Measurements from ENCODE around the gene FKBP1C. TPM values are rescaled to one million over a fixed set of nuclear protein-coding genes. Genes with fewer than 3 reads are reported as not detected.
"Not testable (repeated sequence)": the region's sequence is repeated elsewhere in the genome, so short reads cannot be mapped to it uniquely, and the experiment has no call there.

Gene FKBP1C
- total and polyA plus RNA-seq, 8 donors, result 0.58 to 3.4 (median 2.0) TPM

- no peak overlapping the region for H3K4me3 ChIP-seq
- DNase-seq (no peak), ATAC-seq (no peak)
- no peaks in the 10 kb centered on the region for H3K36me3 ChIP-seq
- H3K27ac ChIP-seq, result no peak overlapping the region
- intact Hi-C loops (cut with DNase I), result no loop called here
- H3K9me3 ChIP-seq, result peaks cover 0 to 26% of the 10 kb centered on the region in 2 donors
- H3K4me1 ChIP-seq, result no peaks in the 10 kb centered on the region
- no peaks in the 10 kb centered on the region for H3K27me3 ChIP-seq
- no peak for TF ChIP-seq CTCF (IDR thresholded peaks at IDR 0.05)
These were observed 3.5 kb downstream of the FKBP1C start for GRCh38 chr6:63214816-63215215.

DNA sequence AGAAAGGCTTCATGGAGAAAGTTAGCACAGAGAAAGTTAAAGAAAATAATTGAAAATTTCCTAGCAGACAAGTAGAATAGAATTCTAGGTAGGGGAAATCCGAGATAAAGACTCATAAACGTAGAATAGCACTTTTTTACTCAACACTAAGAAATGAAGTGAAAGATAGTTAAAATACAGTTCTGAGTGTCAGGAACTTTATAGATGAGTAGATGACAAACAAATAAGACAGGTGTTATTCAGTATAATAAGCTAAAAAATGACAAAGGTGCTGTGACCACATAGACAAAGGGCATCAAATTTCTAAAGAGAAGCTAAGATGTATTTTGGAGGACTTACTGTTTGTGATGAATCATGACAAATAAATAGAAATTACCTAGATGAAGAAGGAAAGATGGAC, 12.9 kb downstream of the FKBP1C start:
- H3K27ac ChIP-seq, result no peak overlapping the region
- peaks cover 0 to 5% of the 10 kb centered on the region in 2 donors for H3K9me3 ChIP-seq
- H3K27me3 ChIP-seq, result no peaks in the 10 kb centered on the region
- ATAC-seq (no peak), DNase-seq (no peak)
- intact Hi-C loops (cut with DNase I), result no loop called here
- no peaks in the 10 kb centered on the region for H3K4me1 ChIP-seq
- no peak for TF ChIP-seq CTCF (IDR thresholded peaks at IDR 0.05)
- no peak overlapping the region for H3K4me3 ChIP-seq
- no peaks in the 10 kb centered on the region for H3K36me3 ChIP-seq

DNA sequence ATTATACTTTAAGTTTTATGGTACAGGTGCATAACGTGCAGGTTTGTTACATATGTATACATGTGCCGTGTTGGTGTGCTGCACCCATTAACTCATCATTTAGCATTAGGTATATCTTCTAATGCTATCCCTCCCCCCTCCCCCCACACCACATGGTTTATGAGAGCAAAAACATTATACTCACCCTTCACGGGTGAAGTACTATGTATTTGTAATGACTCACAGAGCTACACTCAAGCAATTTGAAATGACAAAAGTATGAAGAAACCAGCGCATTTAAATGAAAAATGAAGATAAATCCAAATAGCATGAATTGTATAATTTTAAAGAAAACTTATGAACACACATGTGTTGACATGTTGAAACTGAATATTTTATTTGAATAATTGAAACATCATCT, 14.7 kb downstream of the FKBP1C start:
- H3K27me3 ChIP-seq; H3K4me3 ChIP-seq; H3K36me3 ChIP-seq; intact Hi-C loops (cut with DNase I); DNase-seq; ATAC-seq; H3K27ac ChIP-seq; H3K4me1 ChIP-seq: not testable (repeated sequence)
- H3K9me3 ChIP-seq, result peaks cover 0 to 11% of the 10 kb centered on the region in 2 donors

- ATAC-seq; intact Hi-C loops (cut with DNase I); H3K27me3 ChIP-seq; H3K27ac ChIP-seq; H3K4me3 ChIP-seq; H3K4me1 ChIP-seq; H3K36me3 ChIP-seq: not testable (repeated sequence)
- DNase-seq, result peak in 1 of 4 donors; percentile 67
- H3K9me3 ChIP-seq, result peaks cover 0 to 11% of the 10 kb centered on the region in 2 donors
These were observed 16.9 kb downstream of the FKBP1C start for GRCh38 chr6:63227928-63228894.

DNA sequence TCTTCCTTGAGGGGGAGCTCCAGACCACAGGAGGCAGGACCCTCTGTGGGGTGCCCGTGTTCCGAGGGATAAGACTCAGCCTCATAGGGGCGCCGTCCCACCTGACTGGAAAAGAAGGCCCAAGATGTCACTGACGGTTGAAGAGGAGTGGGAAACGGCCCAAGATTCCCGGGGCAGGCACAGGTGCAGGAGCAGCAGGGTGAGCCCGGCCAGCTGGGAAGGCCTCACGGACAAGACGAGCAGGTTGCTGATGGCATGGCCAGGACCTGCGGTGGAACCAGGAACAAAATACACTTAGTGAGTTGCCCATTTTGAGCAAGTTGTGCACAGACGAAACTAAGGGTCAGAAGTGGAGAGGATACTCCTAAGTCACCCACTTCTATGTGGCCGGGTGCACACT, 18.8 kb downstream of the FKBP1C start:
- H3K27me3 ChIP-seq; H3K4me1 ChIP-seq; DNase-seq; intact Hi-C loops (cut with DNase I); ATAC-seq; H3K27ac ChIP-seq; H3K4me3 ChIP-seq; H3K36me3 ChIP-seq: not testable (repeated sequence)
- H3K9me3 ChIP-seq, result peaks cover 0 to 11% of the 10 kb centered on the region in 2 donors

DNA sequence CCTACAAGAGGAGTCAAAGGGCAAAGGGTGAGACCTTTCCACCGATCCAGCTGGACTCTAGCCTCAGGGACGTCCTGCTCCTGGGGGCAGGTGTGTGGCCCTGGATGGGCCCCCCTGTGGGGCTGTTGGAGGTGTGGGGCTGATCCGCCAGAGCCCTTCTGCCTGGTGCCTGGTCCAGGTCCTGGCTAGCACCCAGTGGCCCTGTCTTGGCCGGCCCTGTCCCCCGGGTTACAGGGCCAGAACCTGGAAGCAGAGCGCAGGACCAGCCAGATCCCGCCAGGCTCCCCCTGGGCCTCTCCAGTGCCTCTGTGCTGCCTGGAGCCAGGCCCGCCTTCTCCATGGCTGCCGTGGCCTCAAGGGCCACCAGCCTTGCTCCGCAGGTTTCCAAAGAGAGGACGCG, 19.2 kb downstream of the FKBP1C start:
- H3K27ac ChIP-seq; H3K36me3 ChIP-seq; DNase-seq; H3K27me3 ChIP-seq; ATAC-seq; H3K4me1 ChIP-seq; H3K4me3 ChIP-seq; intact Hi-C loops (cut with DNase I): not testable (repeated sequence)
- H3K9me3 ChIP-seq, result peaks cover 0 to 11% of the 10 kb centered on the region in 2 donors

DNA sequence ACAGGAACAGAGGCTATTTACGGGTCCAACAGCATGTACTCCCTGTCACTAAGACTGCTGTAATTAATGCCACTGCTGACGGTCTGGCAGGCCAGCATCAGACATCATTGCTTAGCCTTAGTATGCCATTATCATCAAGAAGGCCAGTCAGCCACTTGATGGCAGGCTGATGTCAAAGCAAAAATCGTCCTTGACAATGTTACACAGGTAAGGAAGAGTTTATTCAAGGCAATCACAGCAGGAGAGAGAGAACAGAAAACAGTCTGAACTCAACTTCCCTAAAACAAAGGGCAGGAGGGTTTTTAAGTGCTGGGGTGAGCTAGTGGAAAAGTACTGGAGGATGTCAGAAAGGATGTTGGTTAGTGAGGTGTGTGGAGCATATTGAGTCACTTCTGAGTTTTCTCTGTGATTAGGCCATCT, 25.1 kb downstream of the FKBP1C start:
- Histone ChIP-seq H3K4me1 (no peaks in the 10 kb centered on the region), H3K27me3 (no peaks in the 10 kb centered on the region), H3K36me3 (no peaks in the 10 kb centered on the region), H3K27ac (no peak overlapping the region), H3K9me3 (no peaks in the 10 kb centered on the region), H3K4me3 (no peak overlapping the region)
- intact Hi-C loops (cut with DNase I), result no loop called here
- no peak for TF ChIP-seq CTCF (IDR thresholded peaks at IDR 0.05)
- DNase-seq (no peak), ATAC-seq (no peak)

Measured in left lung (tissue), 10 donors.